Panc1 (cell line): ENCODE data around the gene CFAP43. TPM values are rescaled to one million over a fixed set of nuclear protein-coding genes. Genes with fewer than 3 reads are reported as not detected.

Experiments
- ATAC-seq: fragments of 200-7000 bp; cut with Tn5 transposase; 2 replicates; pipeline ENCODE4 v1.9.1; 2020; ENCODE audit warnings: mild to moderate bottlenecking, moderate library complexity
- BruUV-seq: library from RNA; stranded (reverse); fragments of 400-500 nt; replicated peaks from 2 replicates; lab custom pipeline; 2021; lab: Mats Ljungman, UMichigan
- CTCF ChIA-PET: fragments of 300-600 bp; sonication (Branson Sonifier 250); formaldehyde crosslinking; loops from one replicate; lab custom pipeline; 2022; ENCODE audit warnings: antibody characterized with exemption; lab: Charles Lee
- POLR2A ChIA-PET: fragments of 300-600 bp; sonication (Branson Sonifier 250); formaldehyde crosslinking; loops from one replicate; lab custom pipeline; 2022; ENCODE audit warnings: antibody characterized with exemption; lab: Charles Lee
- DNase-seq: peaks from one replicate; pipeline ENCODE4 v3.0.0-alpha.2; 2010; ENCODE audit warnings: low read depth, low spot score
- H3K27ac ChIP-seq: 2 replicates; pipeline ENCODE4 v1.5.1; 2011; ENCODE audit warnings: mild to moderate bottlenecking, low read length, inconsistent platforms
- H3K27me3 ChIP-seq: fragments of 200-500 bp; sonication (Bioruptor generic); 2 replicates; pipeline ENCODE4 v1.6.0; 2014; ENCODE audit warnings: low read length, inconsistent platforms; ENCODE audit not compliant: control insufficient read depth, insufficient read depth
- H3K36me3 ChIP-seq: fragments of 200-500 bp; sonication (Bioruptor generic); 2 replicates; pipeline ENCODE4 v1.5.1; 2014; ENCODE audit warnings: inconsistent platforms, mild to moderate bottlenecking, low read length, moderate library complexity; ENCODE audit not compliant: control insufficient read depth, insufficient read depth
- H3K4me1 ChIP-seq: 2 replicates; pipeline ENCODE4 v1.5.1; 2011; ENCODE audit warnings: inconsistent platforms, mild to moderate bottlenecking, low read length, moderate library complexity; ENCODE audit not compliant: control insufficient read depth, insufficient read depth
- H3K4me3 ChIP-seq, 2 experiments: 2 replicates each; pipeline ENCODE4 v1.5.1; 2011 to 2012; ENCODE audit warnings: low read depth in 2 of 2, low read length in 2 of 2, mild to moderate bottlenecking in 2 of 2, inconsistent platforms in 1 of 2, moderate library complexity in 1 of 2
- H3K9me3 ChIP-seq: fragments of 200-500 bp; sonication (Bioruptor generic); 2 replicates; pipeline ENCODE4 v1.5.1; 2014; ENCODE audit warnings: low read depth, mild to moderate bottlenecking, inconsistent platforms, low read length, moderate library complexity; ENCODE audit not compliant: control insufficient read depth, insufficient read depth
- CTCF ChIP-seq: fragments of 450-650 bp; IDR thresholded peaks from 2 replicates; pipeline ENCODE4 v1.5.1; 2017; ENCODE audit warnings: mild to moderate bottlenecking
- POLR2AphosphoS5 ChIP-seq: IDR thresholded peaks from 2 replicates; pipeline ENCODE4 v1.6.1; 2012; ENCODE audit warnings: mild to moderate bottlenecking, low read depth, low read length, moderate library complexity
- SIN3A ChIP-seq: IDR thresholded peaks from 2 replicates; pipeline ENCODE4 v1.6.1; 2012; ENCODE audit warnings: low read depth, mild to moderate bottlenecking, low read length, moderate library complexity, borderline replicate concordance; ENCODE audit not compliant: insufficient read depth
- TCF7L2 ChIP-seq: IDR thresholded peaks from 2 replicates; pipeline ENCODE4 v1.6.1; 2011; ENCODE audit warnings: mild to moderate bottlenecking, low read depth, low read length, inconsistent platforms
- in situ Hi-C: cut with HindIII; loops from 2 replicates; pipeline ENCODE4 v1.10.0; 2016; ENCODE audit warnings: low sequenced_read_pairs, low pct_unique_long_range_greater_than_20kb
- intact Hi-C: fragments of 100-400 bp; cut with micrococcal nuclease; formaldehyde crosslinking; loops from one replicate; pipeline ENCODE4 v1.10.0; 2022; ENCODE audit not compliant: unreplicated experiment
- total RNA-seq: library from RNA; stranded (reverse); gene quantifications from one replicate; pipeline ENCODE4 v1.2.1, GENCODE V29; 2021; ENCODE audit not compliant: unreplicated experiment
- TF ChIP-seq, protein P1 (sequence below), 2 experiments: IDR thresholded peaks; 2 replicates each; pipeline ENCODE4 v1.6.1; 2011 to 2012; ENCODE audit warnings: low read depth in 2 of 2, control low read depth in 1 of 2, low read length in 1 of 2, mild to moderate bottlenecking in 1 of 2, moderate library complexity in 1 of 2; ENCODE audit not compliant: insufficient read depth in 1 of 2

Gene CFAP43
- total RNA-seq, 1 experiment from 2014 or later: 0.21 TPM

DNA sequence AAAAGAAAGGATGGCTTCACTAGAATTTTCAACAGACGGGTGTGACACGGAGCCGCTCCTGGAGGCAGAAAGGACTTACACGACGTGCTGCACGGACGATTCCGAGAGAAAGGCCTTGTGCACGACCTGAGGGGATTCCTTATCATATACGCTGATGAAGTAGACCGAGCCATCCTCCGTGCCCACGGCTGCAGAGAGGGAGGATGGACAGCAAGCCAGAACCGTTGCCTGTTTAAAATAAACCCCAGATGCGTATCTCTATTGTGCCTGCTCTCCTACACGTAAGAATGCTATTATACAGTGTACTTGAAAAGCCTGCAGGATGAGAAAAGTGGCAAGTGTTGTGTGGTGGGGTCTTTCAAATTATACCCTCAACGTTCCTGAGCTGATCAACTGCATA lies 38.4 kb downstream of the CFAP43 start:
- no peak for ATAC-seq
- no peaks in the 10 kb centered on the region for H3K36me3 ChIP-seq
- peaks cover 4% of the 10 kb centered on the region; the same call in 1 of the 2 replicates for H3K27me3 ChIP-seq
- in situ Hi-C loops (no loop called here), intact Hi-C loops (no loop called here)
- no peak for DNase-seq
- H3K27ac ChIP-seq: no peak overlapping the region
- ChIA-PET CTCF (no interaction called here), POLR2A (no interaction called here)
- TF ChIP-seq POLR2AphosphoS5 (no peak), TCF7L2 (no peak), SIN3A (no peak), CTCF (no peak)
- TF ChIP-seq, protein P1, sequence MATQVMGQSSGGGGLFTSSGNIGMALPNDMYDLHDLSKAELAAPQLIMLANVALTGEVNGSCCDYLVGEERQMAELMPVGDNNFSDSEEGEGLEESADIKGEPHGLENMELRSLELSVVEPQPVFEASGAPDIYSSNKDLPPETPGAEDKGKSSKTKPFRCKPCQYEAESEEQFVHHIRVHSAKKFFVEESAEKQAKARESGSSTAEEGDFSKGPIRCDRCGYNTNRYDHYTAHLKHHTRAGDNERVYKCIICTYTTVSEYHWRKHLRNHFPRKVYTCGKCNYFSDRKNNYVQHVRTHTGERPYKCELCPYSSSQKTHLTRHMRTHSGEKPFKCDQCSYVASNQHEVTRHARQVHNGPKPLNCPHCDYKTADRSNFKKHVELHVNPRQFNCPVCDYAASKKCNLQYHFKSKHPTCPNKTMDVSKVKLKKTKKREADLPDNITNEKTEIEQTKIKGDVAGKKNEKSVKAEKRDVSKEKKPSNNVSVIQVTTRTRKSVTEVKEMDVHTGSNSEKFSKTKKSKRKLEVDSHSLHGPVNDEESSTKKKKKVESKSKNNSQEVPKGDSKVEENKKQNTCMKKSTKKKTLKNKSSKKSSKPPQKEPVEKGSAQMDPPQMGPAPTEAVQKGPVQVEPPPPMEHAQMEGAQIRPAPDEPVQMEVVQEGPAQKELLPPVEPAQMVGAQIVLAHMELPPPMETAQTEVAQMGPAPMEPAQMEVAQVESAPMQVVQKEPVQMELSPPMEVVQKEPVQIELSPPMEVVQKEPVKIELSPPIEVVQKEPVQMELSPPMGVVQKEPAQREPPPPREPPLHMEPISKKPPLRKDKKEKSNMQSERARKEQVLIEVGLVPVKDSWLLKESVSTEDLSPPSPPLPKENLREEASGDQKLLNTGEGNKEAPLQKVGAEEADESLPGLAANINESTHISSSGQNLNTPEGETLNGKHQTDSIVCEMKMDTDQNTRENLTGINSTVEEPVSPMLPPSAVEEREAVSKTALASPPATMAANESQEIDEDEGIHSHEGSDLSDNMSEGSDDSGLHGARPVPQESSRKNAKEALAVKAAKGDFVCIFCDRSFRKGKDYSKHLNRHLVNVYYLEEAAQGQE (IDR thresholded peaks at IDR 0.05; ENCODE audit: insufficient read depth in 1 of 2, low read depth in 2 of 2, low read length in 1 of 2): no peak
- no TSS peak for BruUV-seq
- H3K4me3 ChIP-seq: no peak overlapping the region
- H3K4me1 ChIP-seq: peaks cover 5% of the 10 kb centered on the region; the same call in 1 of the 2 replicates
- H3K9me3 ChIP-seq: no peaks in the 10 kb centered on the region

DNA sequence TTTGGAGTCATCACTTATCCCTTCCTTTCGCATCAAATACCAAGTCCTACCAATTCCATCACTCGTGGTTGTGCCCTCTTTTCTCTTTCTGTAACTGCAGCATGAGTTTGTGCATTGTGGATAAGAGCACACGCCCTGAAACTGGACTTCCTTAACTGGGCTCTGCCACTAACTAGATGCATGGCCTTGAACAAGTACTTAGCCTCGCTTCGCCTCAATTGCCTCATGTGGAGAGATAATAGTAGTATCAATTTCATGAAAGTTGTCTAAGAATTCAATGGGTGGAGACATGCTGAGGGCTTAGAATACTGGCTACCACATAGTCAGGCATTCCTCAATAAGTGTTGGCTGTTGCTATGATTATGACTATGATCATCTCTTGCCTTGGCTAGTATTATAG lies 41.5 kb downstream of the CFAP43 start:
- no peak overlapping the region for H3K4me3 ChIP-seq
- CTCF ChIA-PET: interaction anchor here (0.7 kb wide), 1 partner anchor 25 kb away, joined by 5 read pairs; no protein-coding TSS in a partner anchor
- H3K4me1 ChIP-seq: no peaks in the 10 kb centered on the region

More for the DNA sequence above, 41.5 kb downstream of the CFAP43 start:
- no TSS peak for BruUV-seq
- intact Hi-C loops: no loop called here
- Histone ChIP-seq H3K27ac (no peak overlapping the region), H3K36me3 (no peaks in the 10 kb centered on the region), H3K27me3 (peaks cover 6% of the 10 kb centered on the region; the same call in 1 of the 2 replicates), H3K9me3 (no peaks in the 10 kb centered on the region)
- TF ChIP-seq, protein P1 (IDR thresholded peaks at IDR 0.05; ENCODE audit: insufficient read depth in 1 of 2, low read depth in 2 of 2, low read length in 1 of 2): no peak
- TF ChIP-seq TCF7L2 (no peak), SIN3A (no peak), POLR2AphosphoS5 (no peak), CTCF (no peak)
- ATAC-seq (no peak), DNase-seq (no peak)
- POLR2A ChIA-PET: no interaction called here
- in situ Hi-C loops: no loop called here
